ENCODE results near the gene PROX2. TPM values are rescaled to one million over a fixed set of nuclear protein-coding genes. Genes with fewer than 3 reads are reported as not detected.

Gene PROX2
- total RNA-seq, 1 donor from 2014 or later, result not detected

DNA sequence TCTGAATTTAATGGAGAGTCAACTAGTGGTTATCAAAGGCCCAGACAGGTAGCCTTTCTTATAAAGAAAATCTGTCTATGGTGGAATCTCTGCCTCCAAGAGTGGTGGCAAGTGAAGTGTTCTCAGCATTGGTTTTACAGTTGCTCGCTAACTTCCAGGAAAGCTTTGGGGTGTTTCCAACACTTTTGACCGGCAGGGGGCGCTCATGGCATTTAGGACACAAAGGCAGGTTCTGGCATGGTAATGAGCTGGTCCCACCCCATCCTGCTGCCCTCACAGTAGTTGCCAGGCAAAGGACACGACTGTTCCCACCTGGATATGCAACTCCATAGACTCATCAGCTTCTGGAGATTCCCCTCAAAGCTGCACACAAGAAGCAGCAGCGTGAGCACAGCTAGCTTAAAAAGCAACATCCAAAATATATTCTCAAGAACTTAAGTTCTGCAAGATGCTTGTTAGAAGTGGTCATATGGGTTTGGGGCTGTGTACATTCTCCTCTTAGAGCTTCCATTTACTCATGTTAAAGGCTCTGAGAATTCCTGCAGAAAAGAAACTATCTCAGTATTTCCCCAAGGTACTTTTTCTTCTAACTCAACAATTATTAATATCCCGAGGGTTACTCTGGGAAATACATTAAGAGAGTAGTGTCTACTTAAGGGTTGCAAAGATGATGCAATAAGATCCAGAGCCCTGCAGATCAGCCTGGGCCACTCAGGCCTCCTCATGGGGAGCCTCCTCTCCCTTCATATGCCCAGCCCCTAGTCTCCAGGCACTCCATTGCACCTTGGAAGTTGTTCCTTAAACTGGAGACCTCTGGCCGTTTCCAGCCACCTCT, 14.8 kb downstream of the PROX2 start:
- no peaks in the 10 kb centered on the region for H3K4me1 ChIP-seq
- no peak overlapping the region for H3K4me3 ChIP-seq
- no peak overlapping the region for H3K27ac ChIP-seq
- DNase-seq (ENCODE audit: low spot score in 2 of 2), result peak; percentile 51 to 95
- intact Hi-C loops (cut with DNase I), result loop anchor here (1.0 to 2.0 kb wide), 2 partner anchors 44 to 228 kb away; no protein-coding TSS in a partner anchor
- H3K27me3 ChIP-seq, result no peaks in the 10 kb centered on the region
- H3K36me3 ChIP-seq, result no peaks in the 10 kb centered on the region
- TF ChIP-seq, protein P1, sequence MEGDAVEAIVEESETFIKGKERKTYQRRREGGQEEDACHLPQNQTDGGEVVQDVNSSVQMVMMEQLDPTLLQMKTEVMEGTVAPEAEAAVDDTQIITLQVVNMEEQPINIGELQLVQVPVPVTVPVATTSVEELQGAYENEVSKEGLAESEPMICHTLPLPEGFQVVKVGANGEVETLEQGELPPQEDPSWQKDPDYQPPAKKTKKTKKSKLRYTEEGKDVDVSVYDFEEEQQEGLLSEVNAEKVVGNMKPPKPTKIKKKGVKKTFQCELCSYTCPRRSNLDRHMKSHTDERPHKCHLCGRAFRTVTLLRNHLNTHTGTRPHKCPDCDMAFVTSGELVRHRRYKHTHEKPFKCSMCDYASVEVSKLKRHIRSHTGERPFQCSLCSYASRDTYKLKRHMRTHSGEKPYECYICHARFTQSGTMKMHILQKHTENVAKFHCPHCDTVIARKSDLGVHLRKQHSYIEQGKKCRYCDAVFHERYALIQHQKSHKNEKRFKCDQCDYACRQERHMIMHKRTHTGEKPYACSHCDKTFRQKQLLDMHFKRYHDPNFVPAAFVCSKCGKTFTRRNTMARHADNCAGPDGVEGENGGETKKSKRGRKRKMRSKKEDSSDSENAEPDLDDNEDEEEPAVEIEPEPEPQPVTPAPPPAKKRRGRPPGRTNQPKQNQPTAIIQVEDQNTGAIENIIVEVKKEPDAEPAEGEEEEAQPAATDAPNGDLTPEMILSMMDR (IDR thresholded peaks at IDR 0.05), result peak; percentile 77 to 81 (median 80)
- H3K9me3 ChIP-seq, result no peaks in the 10 kb centered on the region

DNA sequence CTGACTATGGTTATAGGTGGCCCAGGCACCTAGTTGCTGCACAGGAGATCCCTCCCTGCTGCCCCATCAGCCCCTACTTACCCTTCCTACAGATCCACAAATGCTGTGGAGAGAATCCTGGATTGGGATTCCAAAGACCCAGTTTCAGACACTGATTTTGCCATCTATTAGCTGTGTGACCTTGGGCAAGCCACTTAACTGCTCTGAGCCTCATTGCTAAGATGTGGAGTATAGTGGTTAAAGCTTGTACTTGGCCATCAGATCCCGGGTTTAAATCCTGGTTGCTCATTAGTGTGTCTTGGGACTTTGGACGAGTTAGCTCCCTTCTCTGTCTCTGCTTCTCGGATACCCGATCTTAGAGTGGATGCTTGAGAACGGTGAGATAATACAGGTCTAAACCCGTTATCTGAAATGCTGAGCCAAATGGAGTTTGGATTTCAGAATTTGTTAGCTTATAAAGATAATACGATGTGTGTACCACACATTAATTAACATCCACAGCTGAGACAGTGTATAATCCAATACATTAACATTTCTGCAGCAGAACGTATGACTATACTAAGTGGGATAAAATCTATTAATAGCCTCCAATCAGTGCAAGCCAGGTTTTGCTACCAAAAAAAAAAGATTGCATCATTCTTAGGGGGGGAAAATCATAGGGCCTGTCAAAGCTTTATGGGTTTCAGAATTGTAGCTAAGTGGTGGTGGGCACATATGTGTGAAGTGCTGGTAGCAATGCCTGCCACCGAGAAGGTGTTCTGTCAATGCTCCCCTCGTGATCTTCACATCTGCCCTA, 16.0 kb downstream of the PROX2 start:
- Histone ChIP-seq H3K4me3 (no peak overlapping the region), H3K36me3 (no peaks in the 10 kb centered on the region), H3K27me3 (no peaks in the 10 kb centered on the region), H3K4me1 (no peaks in the 10 kb centered on the region), H3K27ac (no peak overlapping the region), H3K9me3 (no peaks in the 10 kb centered on the region)
- TF ChIP-seq, protein P1 (IDR thresholded peaks at IDR 0.05), result no peak
- intact Hi-C loops (cut with DNase I), result loop anchor here (2.0 kb wide), 1 partner anchor 229 kb away; no protein-coding TSS in a partner anchor
- DNase-seq (ENCODE audit: low spot score in 2 of 2), result no peak

DNA sequence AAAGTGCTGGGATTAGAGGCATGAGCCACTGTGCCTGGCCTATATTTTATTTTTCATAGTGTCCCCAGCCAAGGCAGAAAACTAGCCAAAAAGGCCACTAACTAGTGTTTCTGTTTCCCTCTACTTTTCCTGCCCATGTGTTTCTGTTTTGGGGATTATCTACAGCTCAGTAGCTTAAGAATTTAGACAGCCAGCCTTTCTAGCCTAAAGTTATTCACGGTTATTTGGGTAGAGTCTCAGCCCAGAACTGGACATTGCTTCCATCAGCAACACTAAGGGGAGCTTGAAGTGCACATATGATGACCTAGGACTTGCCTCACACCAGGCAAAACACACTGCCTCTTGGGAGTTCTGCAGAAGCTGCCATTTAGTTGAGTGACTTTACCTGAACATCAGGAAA, 17.9 kb downstream of the PROX2 start:
- peaks cover 0 to 7% of the 10 kb centered on the region in 2 donors for H3K4me1 ChIP-seq
- H3K27me3 ChIP-seq, result no peaks in the 10 kb centered on the region
- intact Hi-C loops (cut with DNase I), result no loop called here
- no peak for DNase-seq (ENCODE audit: low spot score in 2 of 2)
- no peak overlapping the region for H3K27ac ChIP-seq
- H3K4me3 ChIP-seq, result no peak overlapping the region
- H3K36me3 ChIP-seq, result no peaks in the 10 kb centered on the region
- TF ChIP-seq, protein P1 (IDR thresholded peaks at IDR 0.05), result no peak
- H3K9me3 ChIP-seq, result no peaks in the 10 kb centered on the region

DNA sequence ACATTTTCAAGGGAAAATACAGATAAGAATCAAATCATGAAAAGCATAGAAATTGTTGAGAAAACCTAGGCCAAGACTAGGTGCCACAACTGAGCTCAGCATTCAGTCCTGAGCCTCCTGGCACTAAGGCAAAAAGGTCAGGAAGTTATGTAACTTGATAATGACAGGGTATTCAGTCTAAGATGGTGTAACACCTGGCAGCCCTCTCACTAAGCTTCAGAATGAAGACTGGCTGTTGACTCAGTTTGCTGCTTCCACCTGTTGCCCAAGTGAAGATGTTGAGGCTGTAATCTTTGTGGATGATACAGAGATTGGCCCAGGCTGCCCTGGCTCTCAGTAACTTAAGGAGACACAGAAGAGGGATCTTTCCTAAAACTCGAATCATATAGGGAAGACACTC, 19.6 kb downstream of the PROX2 start:
- no peak overlapping the region for H3K4me3 ChIP-seq
- no peaks in the 10 kb centered on the region for H3K36me3 ChIP-seq
- intact Hi-C loops (cut with DNase I), result no loop called here
- peaks cover 0 to 12% of the 10 kb centered on the region in 2 donors for H3K4me1 ChIP-seq
- TF ChIP-seq, protein P1 (IDR thresholded peaks at IDR 0.05), result no peak
- no peak for DNase-seq (ENCODE audit: low spot score in 2 of 2)
- H3K9me3 ChIP-seq, result no peaks in the 10 kb centered on the region
- no peak overlapping the region for H3K27ac ChIP-seq
- H3K27me3 ChIP-seq, result no peaks in the 10 kb centered on the region

DNA sequence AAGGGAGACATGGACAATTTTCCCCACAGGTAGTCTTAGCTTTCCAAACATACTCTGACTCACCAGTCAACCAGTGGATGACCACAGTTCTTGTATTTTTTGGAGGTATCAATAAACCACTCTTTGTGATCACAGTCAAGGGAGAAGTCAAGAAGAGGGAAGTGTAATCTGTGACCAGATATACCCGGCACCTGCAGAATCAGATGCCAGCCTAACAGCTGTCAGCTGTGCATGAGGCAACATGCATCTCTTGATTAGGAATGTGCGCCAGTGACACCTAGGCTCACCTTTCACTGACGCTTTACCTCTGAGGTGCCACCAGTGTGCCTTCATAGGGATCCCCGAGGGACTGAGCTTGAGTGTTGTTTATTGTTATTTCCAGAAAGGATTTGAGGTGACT, 20.0 kb downstream of the PROX2 start:
- H3K36me3 ChIP-seq, result no peaks in the 10 kb centered on the region

More for the DNA sequence above, 20.0 kb downstream of the PROX2 start:
- no peaks in the 10 kb centered on the region for H3K9me3 ChIP-seq
- DNase-seq (ENCODE audit: low spot score in 2 of 2), result no peak
- H3K4me3 ChIP-seq, result no peak overlapping the region
- intact Hi-C loops (cut with DNase I), result no loop called here
- TF ChIP-seq, protein P1 (IDR thresholded peaks at IDR 0.05), result no peak
- H3K27me3 ChIP-seq, result no peaks in the 10 kb centered on the region
- H3K4me1 ChIP-seq, result peaks cover 0 to 12% of the 10 kb centered on the region in 2 donors
- no peak overlapping the region for H3K27ac ChIP-seq

Measured in ascending aorta (tissue), 2 donors.